ENCODE results near the gene CDH22.

The CDH22 gene

DNA sequence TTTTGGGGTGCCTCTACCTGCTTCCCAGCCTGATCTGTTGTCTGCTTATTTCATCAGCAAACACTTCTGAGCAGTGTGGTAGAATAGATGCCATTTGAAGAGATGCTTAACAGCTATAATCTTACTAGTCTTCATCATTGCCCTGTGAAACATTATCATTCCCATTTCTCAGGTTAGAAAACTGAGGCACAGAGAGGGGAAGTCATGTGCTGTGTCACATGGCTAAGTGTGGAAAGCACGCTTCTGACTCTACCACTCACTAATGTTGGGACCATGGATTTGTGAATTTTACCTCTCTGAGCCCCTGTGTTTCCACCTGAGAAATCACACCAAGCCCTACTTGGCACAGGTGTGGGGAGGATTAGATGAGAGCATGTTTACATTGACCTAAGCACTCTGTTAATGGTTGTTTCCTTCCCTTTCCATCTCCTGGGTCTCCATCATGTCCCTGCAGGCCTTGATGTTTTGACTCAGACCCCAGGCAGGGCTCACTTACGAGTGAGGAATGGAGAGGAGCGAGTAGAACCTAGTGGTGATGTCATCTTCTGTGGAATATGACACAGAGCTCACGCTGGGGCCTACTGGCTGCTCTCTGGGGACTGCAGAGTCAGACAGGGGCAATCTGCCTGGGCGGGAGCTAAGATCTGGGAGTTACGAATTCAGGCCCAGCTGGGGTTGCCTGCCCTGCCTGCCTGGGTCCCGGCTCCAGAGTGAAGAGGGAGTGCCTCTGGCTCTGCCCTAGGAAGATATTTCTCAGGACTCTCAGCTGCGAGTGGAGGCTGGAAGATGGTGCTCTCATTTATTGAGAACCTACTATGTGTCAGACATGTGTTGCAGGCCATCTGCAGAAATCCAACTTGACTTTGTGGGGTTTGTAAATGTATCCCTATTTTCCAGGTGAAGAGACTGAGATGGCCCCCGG, 64.3 kb downstream of the CDH22 start:
- H3K4me3 Mint-ChIP-seq: no peak overlapping the region
- H3K36me3 Mint-ChIP-seq (ENCODE audit: low read depth): no peaks in the 10 kb centered on the region
- H3K4me1 Mint-ChIP-seq: no peaks in the 10 kb centered on the region
- H3K27me3 Mint-ChIP-seq (ENCODE audit: low read depth): peaks cover 79% of the 10 kb centered on the region
- H3K27ac Mint-ChIP-seq: no peak overlapping the region
- TF ChIP-seq, protein P1, sequence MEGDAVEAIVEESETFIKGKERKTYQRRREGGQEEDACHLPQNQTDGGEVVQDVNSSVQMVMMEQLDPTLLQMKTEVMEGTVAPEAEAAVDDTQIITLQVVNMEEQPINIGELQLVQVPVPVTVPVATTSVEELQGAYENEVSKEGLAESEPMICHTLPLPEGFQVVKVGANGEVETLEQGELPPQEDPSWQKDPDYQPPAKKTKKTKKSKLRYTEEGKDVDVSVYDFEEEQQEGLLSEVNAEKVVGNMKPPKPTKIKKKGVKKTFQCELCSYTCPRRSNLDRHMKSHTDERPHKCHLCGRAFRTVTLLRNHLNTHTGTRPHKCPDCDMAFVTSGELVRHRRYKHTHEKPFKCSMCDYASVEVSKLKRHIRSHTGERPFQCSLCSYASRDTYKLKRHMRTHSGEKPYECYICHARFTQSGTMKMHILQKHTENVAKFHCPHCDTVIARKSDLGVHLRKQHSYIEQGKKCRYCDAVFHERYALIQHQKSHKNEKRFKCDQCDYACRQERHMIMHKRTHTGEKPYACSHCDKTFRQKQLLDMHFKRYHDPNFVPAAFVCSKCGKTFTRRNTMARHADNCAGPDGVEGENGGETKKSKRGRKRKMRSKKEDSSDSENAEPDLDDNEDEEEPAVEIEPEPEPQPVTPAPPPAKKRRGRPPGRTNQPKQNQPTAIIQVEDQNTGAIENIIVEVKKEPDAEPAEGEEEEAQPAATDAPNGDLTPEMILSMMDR (IDR thresholded peaks at IDR 0.05; ENCODE audit: unreplicated experiment in 3 of 3): no peak
- no peaks in the 10 kb centered on the region for H3K9me3 Mint-ChIP-seq

DNA sequence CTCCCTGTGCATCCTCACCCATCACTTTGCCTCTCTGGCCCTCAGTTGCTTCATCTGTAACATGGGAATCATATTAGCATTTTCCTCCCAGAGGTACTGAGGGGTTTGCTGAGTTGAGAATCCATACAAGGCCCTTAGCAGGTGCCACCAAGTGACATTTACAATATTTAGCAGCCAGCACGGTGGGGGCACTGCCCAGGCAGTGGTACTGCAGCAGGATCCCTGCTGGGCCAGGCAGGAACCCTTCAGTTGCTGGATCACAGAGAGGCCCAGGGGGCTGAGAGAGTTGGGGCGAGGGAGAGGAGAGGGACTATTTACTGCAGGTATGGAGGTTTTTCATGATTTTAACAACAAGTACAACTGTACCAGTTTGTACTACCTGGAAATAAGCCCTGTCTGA, 65.9 kb downstream of the CDH22 start:
- TF ChIP-seq, protein P1 (IDR thresholded peaks at IDR 0.05; ENCODE audit: unreplicated experiment in 3 of 3): no peak
- H3K4me3 Mint-ChIP-seq: no peak overlapping the region
- no peaks in the 10 kb centered on the region for H3K9me3 Mint-ChIP-seq
- H3K4me1 Mint-ChIP-seq: no peaks in the 10 kb centered on the region
- H3K27me3 Mint-ChIP-seq (ENCODE audit: low read depth): peaks cover 64% of the 10 kb centered on the region
- no peaks in the 10 kb centered on the region for H3K36me3 Mint-ChIP-seq (ENCODE audit: low read depth)
- H3K27ac Mint-ChIP-seq: no peak overlapping the region

DNA sequence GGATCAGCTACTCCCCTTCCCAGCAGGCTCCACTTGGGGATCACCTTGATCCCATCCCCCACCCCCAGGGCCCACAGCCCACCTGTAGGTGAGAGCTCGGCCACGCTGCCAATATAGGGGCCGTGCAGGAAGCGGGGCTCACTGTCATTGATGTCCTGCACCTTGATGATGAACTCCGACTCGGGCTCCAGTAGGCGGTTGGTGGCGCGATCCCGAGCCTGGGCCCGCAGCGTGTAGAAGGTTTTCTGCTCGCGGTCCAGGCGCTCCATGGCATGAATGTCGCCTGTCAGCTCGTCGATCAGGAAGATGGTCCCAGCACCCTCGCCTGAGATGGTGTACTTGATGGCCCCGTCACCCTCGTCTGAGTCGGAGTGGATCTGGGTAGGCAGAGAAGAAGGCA, 67.4 kb downstream of the CDH22 start:
- Mint-ChIP-seq H3K4me3 (no peak overlapping the region), H3K4me1 (no peaks in the 10 kb centered on the region), H3K9me3 (no peaks in the 10 kb centered on the region), H3K36me3 (ENCODE audit: low read depth) (no peaks in the 10 kb centered on the region), H3K27me3 (ENCODE audit: low read depth) (peaks cover 57% of the 10 kb centered on the region), H3K27ac (no peak overlapping the region)
- TF ChIP-seq, protein P1 (IDR thresholded peaks at IDR 0.05; ENCODE audit: unreplicated experiment in 3 of 3): no peak

DNA sequence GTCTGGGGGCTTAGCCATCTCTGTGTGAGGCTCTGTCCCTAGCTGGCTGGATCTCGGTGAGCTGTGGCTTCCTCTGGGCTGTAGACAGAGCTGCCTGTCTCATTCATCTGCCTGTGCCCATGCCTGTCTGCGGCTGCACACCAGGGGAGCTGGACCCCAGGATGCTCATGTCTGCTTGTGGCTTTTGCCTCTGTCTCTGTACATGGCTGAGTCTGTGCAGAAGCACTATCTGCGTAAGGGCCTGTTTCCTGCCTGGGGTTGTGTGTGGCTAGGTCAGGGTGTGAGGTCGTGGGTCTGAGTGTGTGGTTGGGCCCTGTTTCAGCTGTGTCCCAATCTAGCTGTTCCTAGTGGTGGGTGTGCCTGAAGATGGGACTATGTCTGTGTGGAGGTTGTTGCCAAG, 68.2 kb downstream of the CDH22 start:
- peaks cover 56% of the 10 kb centered on the region for H3K27me3 Mint-ChIP-seq (ENCODE audit: low read depth)

DNA sequence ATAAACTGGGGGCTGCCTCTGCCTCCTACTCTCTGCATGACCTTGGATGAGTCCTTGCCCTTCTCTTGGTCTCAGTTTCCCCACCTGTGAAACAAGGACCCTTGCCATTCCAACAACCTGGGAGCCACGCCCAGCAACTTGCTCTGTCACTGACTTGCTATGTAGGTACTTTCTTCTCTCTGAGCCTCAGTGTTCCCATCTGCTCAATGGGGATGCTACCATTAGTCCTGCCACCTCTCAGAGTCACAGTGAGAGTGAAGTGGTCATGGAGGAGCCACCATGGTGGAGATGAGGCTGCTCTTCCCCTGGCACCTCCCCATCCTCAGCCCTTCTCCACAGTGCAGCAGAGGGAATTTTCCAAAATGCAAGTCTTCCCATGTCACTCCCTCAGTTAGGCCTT, 70.6 kb downstream of the CDH22 start:
- Mint-ChIP-seq H3K4me3 (no peak overlapping the region), H3K27ac (no peak overlapping the region), H3K4me1 (no peaks in the 10 kb centered on the region), H3K9me3 (no peaks in the 10 kb centered on the region), H3K36me3 (ENCODE audit: low read depth) (no peaks in the 10 kb centered on the region), H3K27me3 (ENCODE audit: low read depth) (peaks cover 46% of the 10 kb centered on the region)
- TF ChIP-seq, protein P1 (IDR thresholded peaks at IDR 0.05; ENCODE audit: unreplicated experiment in 3 of 3): no peak

More for the DNA sequence above, 68.2 kb downstream of the CDH22 start:
- Mint-ChIP-seq H3K27ac (no peak overlapping the region), H3K9me3 (no peaks in the 10 kb centered on the region), H3K4me1 (no peaks in the 10 kb centered on the region), H3K4me3 (no peak overlapping the region), H3K36me3 (ENCODE audit: low read depth) (no peaks in the 10 kb centered on the region)
- TF ChIP-seq, protein P1 (IDR thresholded peaks at IDR 0.05; ENCODE audit: unreplicated experiment in 3 of 3): no peak

DNA sequence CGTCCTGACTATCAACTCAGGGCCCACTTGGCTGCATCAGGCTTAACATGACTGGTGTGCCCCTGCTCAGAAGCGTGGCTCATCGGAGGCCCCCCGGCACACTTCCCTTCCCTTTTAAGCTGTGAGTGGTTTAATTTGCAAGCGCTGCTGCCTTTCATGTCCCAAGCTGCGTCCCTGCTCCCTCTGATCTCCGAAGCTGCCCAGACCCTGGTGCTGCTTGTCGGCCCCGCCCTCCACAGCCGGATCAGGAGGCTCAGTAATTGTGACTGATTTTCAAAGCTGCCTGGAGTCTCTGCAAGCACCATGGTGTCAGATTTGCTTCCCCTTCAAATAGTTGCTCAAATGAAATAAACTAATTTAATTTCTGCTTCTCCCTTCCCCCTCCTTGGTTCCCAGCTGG, 71.1 kb downstream of the CDH22 start:
- H3K36me3 Mint-ChIP-seq (ENCODE audit: low read depth): no peaks in the 10 kb centered on the region
- no peak overlapping the region for H3K27ac Mint-ChIP-seq
- TF ChIP-seq, protein P1 (IDR thresholded peaks at IDR 0.05; ENCODE audit: unreplicated experiment in 3 of 3): no peak
- no peaks in the 10 kb centered on the region for H3K9me3 Mint-ChIP-seq
- no peak overlapping the region for H3K4me3 Mint-ChIP-seq
- peaks cover 46% of the 10 kb centered on the region for H3K27me3 Mint-ChIP-seq (ENCODE audit: low read depth)
- no peaks in the 10 kb centered on the region for H3K4me1 Mint-ChIP-seq

All from nephron (organoid).